HG02759 (cell line): Measurements from ENCODE around the gene RBM34.
"Not testable (repeated sequence)": the region's sequence is repeated elsewhere in the genome, so short reads cannot be mapped to it uniquely, and the experiment has no call there.

Experiments used
- ATAC-seq: cut with Tn5 transposase; IDR thresholded peaks from one replicate; pipeline ENCODE4 v1.9.1; 2021; ENCODE audit warnings: mild to moderate bottlenecking, moderate library complexity; ENCODE audit not compliant: unreplicated experiment

Gene RBM34

GRCh38 chr1:235113183-235113917 lies 47.7 kb downstream of the RBM34 start:
- no peak for ATAC-seq

DNA sequence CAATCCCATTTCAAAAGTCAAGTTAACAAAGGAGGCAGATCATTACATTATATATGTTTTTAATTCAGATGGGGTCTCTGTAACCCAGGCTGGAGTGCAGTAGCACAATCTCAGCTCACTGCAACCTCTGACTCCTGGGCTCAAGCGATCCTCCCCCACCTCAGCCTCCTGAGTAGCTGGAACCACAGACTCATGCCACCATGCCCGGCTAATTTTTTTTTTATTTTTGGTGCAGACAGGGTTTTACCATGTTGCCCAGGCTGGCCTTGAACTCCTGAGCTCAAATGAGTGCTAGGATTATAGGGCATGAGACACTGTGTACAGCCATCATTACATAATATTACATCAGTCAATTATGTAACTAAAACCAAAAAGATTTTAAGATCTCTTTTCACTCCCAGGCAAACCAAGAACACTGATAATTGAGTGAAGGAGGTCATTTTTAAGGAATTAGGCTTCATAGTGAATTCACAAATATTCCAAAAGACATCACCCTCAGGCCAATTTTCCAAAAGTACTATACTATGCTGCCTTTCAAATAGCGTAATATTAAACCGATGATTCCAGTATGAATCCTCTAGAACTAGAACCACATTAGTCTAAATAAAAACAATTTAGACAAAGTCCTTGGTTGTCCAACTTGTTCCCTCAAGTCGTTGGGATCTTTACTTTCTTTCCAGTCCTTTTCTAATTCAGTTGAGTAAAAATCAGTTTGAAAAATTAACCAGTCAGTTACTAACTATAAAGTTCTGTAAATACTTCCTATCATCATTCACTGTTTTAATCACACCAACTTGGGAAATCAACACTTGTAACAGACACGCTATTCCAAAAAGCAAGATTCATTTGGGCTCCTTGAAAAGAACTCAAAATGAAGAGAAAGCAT lies 48.5 kb downstream of the RBM34 start:
- no peak for ATAC-seq

GRCh38 chr1:235111107-235111506 lies 49.9 kb downstream of the RBM34 start:
- no peak for ATAC-seq

- no peak for ATAC-seq
Observed at GRCh38 chr1:235108876-235109275, 52.2 kb downstream of the RBM34 start.

- ATAC-seq, result no peak
Observed at GRCh38 chr1:235108185-235108593, 52.9 kb downstream of the RBM34 start.

DNA sequence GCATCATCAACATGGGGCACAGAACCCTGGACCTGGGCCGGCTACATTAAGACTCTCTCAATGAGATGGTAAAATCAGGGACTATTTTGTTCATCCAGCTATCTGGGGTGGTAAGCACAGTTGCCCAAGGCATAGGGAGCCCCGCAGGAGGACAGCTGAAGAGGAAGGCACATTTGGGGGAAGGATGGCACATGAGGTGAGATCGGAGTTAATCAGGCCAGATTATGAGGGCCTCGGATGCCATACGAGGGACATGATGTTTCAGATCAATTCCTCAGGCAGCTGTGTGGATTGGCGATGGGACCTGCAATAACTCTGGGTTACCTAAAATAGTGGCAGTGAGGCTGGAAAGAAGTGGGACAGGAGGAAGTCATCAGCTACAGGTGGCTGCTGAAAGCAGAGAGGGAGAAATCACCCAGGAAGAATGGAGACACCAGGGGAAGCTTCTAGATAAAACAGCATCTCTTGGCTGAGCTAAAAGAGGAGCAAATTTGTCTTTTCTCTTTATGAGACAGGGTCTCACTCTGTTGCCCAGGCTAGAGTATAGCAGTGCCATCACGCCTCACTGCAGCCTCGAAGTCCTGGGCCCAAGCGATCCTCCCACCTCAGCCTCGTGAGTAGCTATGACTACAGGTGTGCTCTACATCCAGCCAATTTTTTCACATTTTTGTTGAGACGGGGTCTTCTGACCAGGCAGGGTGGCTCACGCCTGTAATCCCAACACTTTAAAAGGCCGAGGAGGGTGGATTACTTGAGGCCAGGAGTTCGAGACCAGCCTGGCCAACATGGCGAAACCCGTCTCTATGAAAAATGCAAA lies 53.5 kb downstream of the RBM34 start:
- no peak for ATAC-seq

DNA sequence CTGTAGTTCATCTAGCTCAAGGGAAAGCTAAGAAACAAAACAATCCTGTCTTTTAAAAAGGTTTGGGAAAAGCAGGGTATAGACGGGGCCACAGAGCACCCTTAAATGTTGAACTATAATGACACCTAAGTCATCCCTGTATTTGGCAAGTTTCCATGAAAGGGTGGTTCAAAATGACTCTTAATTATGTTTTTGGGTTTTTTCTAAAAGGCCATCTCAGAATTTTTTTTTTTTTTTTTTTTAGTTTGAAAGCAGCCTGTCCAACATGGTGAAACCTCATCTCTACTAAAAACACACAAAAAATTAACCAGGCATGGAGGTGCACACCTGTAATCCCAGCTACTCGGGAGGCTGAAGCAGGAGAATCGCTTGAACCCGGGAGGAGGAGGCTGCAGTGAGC lies 54.6 kb downstream of the RBM34 start:
- ATAC-seq, result no peak

DNA sequence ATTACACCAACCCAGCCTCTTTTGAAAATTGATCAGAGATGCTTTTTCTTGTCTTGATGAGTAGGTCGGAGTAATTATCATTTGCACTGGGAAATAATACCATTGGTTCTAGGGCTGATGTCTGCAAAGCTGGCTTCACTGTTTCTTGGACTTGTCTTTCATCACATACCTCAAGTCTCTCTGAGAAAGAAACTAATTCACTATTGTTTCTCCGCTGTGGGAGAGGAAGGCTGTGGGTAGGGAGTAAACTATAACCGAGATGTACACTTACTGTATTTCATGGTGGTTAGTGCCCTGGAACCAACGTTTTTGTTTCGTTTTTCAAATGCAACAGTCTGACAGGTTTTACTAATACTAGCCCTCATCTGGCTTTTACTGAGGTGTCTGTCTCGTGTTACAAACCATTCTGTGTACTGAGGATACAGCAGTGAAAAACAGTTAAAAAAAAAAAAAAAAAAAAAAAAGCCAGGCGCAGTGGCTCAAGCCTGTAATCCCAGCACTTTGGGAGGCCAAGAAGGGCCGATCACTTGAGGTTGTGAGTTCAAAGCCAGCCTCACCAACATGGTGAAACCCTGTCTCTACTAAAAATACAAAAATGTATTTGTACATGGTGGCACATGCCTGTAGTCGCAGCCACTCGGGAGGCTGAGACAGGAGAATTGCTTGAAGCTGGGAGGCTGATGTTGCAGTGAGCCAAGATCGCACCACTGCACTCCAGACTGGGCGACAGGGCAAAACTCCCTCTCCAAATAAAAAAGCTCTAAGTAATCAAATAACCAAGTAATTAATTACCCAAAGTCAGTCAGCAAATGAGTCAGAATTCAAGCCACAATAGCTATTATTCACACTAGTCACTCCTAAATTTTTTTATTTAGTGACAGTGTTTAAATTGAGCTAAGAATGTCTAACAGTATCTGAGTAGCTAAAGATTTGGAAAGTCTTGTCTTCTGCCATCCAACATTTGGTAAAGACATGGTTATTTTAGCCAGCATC lies 55.7 kb downstream of the RBM34 start:
- ATAC-seq, result peak; percentile 75

DNA sequence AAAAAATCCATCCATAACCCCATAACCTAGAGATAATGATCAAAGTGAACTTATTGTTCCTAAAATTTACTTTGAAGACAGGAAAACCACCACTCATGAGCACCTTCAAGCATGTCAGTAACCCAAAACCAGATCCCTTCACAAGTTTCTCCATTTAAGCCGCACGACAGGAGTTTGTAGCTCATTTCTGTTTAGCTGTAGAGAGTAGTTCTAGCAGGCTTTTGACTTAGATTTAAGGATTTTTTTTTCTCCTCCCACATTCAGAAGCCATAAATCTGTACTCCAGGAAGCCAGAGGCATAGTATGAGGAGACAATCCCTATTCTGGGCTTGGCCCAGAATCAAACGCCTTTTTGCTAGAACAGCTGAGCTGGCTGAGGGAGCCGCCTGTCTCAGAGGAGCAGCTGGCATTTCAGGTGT lies 58.0 kb downstream of the RBM34 start:
- ATAC-seq, result no peak

DNA sequence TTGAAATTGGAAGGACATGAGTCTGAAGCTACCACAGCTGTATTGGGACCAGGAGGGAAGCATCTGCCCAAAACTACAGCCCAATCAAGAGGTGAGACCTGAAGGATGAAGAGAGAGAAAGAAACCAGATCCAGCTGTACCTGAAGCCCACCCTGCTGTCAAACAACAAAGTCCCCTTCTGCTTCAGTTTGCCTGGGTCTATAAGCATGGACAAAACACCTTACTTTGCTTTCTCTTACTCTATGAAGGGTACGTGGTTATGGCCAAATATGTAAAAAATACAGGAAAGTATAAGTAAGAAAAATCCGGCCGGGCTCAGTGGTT lies 58.8 kb downstream of the RBM34 start:
- no peak for ATAC-seq

DNA sequence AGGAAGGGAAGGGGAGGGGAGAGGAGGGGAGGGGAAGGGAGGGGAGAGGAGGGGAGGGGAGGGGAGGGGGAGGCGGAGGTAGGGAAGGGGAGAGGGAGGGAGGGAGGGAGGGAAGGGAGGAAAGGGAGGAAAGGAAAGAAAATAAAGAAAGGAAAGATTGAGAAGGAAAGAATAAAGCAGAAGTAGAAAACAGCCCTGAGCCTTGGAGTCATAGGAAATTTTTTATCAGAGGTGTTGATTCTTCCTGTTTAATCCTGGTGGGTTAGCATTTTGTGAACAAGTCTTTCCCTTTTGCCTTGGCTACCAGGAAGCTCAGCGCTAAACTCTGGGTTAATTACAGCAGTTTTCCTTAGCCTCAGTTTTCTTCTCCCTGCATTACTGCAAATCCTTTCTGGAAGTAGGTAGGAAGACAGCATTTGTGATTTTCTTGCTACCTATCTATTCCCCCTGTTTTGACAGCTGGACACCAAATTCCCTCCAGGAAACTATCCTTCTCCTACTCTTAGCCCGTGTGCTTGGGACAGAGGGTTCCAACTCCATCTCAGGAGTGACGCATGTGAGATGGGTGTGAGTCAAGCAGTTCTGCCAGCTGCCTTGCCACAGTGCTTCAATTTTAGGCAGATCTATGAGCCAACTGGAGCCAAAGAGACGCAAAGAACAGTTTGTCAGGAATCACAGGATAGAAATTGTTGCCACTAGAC lies 59.3 kb downstream of the RBM34 start:
- no peak for ATAC-seq

- no peak for ATAC-seq
Observed at GRCh38 chr1:235100194-235100772, 60.8 kb downstream of the RBM34 start.

DNA sequence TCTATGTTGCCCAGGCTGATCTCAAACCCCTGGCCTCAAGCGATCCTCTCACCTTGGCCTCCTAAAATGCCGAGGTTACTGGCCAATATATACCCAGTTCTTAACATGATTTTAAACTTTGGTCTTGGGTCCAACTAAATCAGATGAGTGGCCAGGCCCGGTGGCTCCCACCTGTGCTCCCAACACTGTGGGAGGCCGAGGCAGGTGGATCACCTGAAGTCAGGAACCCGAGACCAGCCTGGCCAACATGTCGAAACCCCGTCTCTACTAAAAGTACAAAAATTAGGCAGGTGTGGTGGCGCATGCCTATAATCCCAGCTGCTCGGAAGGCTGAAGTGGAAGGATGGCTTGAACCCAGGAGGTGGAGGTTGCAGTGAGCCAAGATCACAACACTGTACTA lies 62.1 kb downstream of the RBM34 start:
- no peak for ATAC-seq

GRCh38 chr1:235098547-235098946 lies 62.5 kb downstream of the RBM34 start:
- no peak for ATAC-seq

DNA sequence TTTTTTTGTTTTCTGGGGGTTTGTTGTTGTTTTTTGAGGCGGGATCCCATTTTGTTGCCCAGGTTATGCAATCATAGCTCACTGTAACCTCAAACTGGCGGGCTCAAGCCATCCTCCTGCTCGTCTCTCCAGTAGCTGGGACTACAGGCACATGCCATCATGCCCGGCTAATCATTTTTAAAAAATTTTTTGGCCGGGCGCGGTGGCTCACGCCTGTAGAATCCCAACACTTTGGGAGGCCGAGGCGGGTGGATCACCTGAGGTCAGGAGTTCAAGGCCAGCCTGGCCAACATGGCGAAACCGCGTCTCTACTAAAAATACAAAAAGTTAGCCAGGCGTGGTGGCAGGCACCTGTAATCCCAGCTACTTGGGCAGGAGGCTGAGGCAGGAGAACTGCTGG lies 63.5 kb downstream of the RBM34 start:
- ATAC-seq, result not testable (repeated sequence)

- ATAC-seq, result no peak
Observed at GRCh38 chr1:235095938-235096562, 65.0 kb downstream of the RBM34 start.

DNA sequence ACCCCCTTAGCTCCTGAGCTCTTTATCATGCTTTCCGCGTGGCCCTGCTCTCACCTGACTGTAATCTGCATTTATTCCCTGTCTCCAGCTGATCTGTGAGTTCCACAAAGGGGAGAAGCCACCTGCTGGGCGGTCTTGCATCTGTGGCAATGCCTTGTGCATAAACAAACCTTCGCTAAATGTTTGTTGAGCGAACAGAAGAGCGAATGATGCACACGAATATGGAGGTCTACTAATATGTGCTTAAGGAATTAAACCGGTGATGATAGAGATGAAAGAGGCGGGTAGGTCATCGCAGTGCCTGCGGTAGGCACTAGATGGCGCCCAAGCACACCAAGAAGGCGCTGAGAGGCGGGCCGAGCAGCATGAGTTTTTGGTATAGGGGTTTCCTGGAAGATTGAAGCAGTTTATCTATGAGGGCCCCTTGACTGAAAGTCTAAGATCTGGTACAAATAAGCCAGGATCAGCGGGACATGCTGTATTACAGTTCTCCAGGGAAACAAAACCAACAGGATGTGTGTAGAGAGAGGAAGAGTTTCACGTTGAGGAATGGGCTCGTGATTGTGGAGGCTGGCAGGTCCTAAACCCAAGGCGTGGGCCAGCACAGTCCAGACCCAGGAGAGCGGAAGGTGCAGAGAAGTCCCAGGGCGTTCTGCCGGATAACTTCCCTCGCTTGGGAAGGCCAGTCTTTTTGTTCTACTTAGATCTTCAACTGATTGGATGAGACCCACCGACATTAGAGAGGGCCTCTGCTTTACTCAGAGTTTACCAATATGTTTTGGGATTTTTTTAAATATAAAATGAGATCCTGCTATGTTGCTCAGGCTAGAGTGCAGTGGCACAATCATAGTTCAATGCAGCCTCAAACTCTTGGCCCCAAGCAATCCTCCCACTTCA lies 67.1 kb downstream of the RBM34 start:
- ATAC-seq, result peak; percentile 84
